NT2/D1 (cell line): ENCODE results near the gene SLC9B2.

Experiments used
- SUZ12 ChIP-seq: IDR thresholded peaks from 2 replicates; pipeline ENCODE4 v1.6.1; 2011; ENCODE audit not compliant: insufficient read length, insufficient read depth; ENCODE audit errors: extremely low read depth
- YY1 ChIP-seq: IDR thresholded peaks from 2 replicates; pipeline ENCODE4 v1.6.1; 2011; ENCODE audit not compliant: insufficient read length, insufficient read depth
- ZNF274 ChIP-seq: IDR thresholded peaks from 2 replicates; pipeline ENCODE4 v1.6.1; 2011; ENCODE audit warnings: mild to moderate bottlenecking, low read depth, low read length

DNA sequence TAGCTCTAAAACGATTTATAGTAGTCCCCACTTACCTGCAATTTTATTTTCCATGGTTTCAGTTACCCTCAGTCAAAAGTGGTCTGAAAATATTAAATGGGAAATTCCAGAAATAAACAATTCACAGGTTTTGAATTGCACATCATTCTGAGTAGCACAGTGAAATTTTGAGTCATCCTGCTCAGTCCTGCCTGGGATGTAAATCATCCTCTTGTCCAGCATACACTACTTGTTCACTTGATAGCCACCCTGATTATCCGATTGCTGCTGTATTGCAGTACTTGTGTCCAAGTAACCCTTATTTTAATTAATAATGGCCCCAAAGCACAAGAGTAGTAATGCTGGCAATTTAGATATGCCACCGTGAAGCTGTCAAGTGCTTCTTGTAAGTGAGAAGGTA is 46.6 kb upstream of the SLC9B2 start:
- TF ChIP-seq YY1 (no peak), SUZ12 (no peak), ZNF274 (no peak)
